GM18867 (cell line): ENCODE data around the gene NEURL1B.

Experiments used
- ATAC-seq: cut with Tn5 transposase; IDR thresholded peaks from one replicate; pipeline ENCODE4 v1.9.1; 2021; ENCODE audit warnings: mild to moderate bottlenecking, moderate library complexity; ENCODE audit not compliant: unreplicated experiment

The NEURL1B gene

DNA sequence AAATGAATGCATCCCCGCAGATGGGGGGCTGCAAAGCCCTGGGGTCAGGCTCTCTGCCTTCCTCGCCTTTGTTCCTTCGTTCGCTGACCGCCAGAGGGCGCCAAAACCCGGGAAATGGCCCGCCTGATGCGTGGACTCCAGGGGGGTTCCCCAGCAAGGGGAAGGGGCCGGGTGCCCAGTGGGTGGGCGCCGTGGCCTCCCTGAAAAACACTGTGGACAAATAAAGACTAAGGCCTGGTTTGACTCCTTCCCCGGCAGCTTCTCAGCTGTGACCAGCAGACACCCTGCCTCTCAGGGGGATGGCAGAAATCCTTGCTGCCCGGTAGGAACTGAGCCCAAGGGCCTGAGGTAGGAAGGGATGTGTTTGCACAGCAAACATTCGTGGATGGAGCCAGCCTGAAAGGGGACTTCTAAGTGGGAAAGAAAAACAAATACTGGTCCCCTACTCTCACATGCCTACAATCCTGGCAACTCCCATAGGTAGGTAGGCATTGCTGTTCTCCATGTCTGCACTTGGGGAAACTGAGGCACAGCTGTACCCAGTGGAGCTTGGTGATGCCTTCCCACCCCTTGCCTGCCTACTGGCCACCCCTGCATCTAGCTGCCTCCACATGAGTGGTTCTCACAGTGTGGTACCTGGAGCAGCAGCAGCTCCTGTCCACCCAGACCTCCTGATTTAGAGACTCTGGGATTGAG, 72.2 kb downstream of the NEURL1B start:
- no peak for ATAC-seq

DNA sequence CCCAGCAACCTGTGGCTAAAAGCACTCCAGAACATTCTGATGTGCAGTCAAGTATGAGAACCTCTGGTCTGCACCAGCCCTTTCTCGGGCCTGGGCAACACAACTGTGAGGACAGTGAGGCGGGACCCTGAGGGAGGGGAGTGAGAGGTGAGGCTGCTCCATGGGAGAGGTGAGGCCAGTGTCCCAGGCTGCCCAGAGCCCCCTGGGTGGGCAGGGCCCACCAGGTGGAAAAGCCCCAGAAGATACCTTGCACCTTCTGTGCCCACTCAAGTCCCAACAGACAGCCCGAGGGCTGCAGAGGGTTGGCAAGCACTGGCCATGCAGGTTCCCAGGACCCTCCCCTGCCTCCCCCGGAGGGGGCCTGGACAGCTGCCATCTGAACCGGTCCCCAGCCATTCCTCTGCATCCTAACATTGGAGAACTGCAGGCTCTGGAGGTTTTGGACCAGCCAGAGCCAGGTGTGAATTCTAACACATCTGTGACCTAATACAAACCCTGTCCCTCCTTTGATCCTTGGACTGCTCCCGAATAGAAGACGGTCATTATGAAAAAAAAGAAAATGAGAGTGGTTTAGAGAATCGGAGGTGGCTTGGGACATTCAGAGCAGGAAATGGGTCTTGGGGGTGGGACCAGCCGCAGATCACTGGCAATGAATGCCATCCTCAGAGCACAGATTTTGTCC, 72.9 kb downstream of the NEURL1B start:
- ATAC-seq: no peak

DNA sequence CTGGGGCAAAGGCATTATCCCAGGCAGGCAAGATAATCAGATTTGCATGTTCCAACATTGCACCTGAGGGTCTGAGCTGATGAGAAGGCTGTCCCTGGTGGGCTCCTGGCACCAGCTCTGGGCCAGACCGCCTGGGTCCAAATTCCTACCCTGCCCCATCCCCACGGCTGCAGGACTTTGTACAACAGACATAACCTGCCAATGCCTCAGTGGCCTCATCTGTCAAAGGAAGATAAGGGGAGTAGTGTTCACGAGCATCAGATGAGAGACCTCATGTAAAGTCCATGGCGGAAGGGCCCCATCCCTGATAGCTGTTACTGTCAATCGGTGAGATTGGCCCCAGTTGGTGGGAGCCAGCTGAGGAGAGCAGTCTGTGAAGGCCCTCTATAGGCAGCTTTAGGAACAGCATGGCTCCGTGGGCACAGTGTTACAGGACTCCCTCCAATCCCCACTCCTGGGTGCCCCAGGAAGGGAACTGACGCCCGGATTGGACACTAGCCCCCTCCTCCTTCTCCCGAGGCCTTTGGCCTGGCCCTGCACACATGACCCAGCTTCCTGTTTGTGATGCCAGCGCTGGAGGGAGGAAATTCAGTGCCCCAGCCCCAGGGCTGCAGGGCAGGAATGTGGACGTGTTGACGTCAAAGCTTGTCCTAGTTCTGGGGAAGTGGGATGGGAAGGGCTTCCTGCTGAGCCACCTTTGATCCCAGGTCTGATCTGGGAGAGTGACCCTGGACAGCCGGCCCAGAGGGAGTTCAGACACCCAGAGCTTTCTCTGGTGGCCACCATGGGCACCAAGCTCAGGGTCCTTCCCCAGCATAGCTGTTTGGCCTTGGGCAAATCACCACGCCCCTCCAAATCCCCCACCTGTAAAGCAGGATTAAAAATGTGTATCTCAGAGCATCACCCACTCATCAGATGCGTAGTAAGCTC, 73.7 kb downstream of the NEURL1B start:
- ATAC-seq: peak; percentile 79

DNA sequence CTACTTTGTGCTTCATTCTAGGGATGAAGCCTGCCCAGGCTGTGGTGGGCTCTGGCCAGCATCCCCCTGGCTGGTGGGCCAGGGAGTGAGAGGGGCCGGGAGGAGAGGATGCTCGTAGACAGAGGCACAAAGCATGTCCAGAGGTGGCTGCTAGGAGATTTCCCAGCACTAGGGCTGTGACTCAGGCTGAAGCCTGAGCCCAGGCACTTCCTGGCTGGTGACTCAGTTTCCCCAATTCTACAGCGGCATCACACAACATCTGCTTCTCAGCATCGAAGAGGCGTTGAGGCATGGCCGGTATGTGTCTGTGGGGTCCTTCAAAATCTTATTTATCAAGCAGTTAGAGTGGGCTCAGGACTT, 74.3 kb downstream of the NEURL1B start:
- no peak for ATAC-seq

DNA sequence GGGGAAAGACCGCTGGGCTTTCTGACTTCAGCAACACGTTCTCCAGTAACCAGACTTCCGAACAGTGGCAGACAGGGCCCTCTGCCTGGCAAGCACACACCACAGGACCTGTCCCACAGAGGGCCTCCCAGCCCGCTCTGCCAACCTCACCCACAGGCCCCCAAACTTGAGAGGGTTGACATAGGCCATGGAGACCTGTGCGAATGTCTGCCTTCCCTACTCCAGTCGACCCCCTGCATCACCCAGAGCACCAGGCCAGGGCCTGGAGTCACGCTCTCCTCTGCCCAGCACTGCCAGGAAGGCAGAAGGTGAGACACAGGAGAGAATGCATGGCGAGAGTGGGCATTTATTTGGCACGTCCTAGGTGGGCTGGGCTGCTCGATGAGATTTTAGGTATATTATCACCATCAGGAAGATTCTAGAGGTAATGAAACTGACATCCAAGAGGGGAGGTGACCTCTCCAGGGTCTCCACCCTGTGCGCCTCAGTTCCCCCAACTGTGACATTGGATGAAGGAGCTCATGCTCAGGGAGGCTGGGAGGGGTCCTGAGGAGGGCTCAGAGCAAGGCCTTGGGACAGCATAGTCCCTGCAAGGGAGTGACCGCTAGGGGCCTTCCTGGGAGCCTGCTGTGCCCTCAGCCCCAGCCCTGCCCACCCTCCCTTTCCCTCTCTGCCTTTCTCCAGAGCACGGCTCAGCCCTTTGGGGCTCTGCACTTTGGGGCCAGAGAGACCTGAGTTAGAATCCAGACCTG, 75.0 kb downstream of the NEURL1B start:
- no peak for ATAC-seq

DNA sequence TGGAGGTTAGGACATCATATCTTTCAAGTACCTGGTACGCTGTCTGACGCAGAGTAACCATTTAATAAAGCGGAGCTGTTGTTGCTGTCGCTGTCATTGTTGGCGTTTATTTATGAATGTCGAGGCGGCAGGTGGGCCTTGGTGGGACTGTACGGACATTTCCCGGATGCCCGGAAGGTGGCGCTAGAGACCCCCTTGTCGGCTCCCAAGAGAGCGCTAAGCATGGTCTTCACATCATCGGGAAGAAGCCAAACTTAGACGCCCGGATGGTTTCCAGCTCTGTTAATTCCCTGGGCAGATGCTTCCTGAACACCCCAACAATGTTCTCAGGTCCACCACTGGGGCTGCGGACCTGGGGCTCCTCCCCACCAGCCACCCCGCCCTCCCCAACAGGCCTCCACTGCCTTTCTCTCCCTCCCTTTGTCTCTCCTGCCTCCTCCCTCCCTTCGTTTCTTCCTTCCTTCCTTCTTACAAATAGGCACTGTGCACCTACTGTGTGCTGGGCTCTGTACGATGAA, 75.8 kb downstream of the NEURL1B start:
- ATAC-seq: no peak

DNA sequence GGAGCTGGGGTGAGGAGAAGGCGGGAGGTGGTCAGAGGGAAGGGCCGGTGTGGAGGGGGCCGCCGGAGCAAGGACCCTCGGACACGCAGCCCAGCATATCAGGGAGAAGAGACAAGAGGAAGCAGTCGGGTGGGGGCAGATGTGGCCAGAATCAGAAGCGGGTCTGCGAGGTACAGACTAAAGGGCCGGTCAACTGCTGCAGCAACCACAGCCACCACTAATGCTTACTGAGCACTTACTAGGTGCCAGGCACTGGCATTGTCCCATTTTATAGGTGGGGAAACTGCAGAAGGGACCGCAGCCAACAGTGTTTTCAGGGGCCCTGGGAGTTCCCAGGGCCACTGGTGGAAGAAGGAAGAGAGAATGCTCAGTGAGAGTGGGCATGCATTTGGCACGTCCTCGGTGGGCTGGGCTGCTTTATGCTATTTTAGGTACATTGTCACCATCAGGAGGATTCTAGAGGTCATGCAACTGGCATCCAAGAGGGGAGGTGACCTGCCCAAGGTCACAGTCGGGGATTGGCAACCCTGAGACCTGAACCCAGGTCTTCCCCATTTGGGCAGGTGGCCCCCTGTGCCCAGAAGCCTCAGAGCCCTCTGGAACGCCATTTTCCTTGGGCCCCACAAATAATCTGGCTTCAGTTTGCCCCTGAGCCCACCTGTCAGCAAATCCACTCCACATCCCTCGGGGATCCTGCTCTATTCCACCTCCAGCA, 76.6 kb downstream of the NEURL1B start:
- ATAC-seq: no peak

DNA sequence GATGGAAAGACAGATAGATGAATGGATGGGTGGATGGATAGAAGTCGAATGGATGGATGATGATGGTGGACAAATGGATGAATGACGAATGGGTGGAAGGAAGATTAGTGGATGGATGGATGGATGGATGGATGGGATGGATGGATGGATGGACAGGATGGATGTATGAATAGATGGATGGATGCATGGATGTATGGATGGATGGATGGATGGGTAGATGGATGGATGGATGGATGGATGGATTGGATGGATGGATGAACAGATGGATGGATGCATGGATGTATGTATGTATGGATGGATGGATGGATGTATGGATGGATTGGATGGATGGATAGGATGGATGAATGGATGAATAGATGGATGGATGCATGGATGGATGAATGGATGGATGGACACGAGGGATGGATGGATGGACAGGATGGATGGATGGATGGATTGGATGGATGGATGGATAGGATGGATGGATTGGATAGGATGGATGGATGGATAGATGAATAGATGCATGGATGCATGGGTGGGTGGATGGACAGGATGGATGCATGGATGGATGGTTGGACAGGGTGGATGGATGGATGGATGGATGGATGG, 77.6 kb downstream of the NEURL1B start:
- no peak for ATAC-seq

DNA sequence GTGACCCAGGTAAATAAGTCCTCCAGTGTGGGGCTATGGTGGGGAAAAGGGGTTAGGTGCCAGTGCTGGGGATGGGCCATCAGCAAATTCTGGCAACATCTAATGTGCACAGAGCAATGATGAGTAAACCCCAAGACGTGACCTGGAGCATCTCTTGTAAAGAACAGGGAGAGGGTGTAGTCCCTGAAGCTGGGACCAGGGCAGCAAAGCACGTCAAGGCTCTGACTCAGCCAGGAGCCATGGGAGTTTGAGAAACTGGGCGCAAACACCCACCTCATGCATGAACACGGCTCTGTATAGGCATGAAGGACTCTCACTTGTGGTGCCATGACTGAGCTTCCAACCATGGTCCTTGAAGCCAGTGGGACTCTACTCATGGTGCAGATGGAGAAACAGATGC, 78.1 kb downstream of the NEURL1B start:
- ATAC-seq: no peak

DNA sequence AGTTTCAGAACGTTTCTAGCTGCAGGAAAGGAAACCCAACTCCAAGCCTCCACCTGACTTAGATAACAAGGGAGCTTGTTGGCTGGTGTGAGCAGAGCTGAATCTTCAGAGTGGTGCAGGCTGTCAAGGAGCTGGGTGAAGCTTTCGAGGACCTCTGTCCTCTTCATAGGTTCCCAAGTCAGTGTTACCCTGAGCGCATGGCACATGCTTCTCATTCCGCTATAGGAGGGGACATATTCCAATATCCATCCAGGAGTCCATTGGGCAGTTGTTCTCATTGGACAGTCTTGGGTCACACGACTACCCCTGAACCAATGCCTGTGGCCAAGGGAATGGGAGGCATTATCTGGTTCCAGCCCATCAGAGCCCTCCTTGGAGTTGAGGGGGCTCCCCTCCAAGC, 79.6 kb downstream of the NEURL1B start:
- no peak for ATAC-seq

DNA sequence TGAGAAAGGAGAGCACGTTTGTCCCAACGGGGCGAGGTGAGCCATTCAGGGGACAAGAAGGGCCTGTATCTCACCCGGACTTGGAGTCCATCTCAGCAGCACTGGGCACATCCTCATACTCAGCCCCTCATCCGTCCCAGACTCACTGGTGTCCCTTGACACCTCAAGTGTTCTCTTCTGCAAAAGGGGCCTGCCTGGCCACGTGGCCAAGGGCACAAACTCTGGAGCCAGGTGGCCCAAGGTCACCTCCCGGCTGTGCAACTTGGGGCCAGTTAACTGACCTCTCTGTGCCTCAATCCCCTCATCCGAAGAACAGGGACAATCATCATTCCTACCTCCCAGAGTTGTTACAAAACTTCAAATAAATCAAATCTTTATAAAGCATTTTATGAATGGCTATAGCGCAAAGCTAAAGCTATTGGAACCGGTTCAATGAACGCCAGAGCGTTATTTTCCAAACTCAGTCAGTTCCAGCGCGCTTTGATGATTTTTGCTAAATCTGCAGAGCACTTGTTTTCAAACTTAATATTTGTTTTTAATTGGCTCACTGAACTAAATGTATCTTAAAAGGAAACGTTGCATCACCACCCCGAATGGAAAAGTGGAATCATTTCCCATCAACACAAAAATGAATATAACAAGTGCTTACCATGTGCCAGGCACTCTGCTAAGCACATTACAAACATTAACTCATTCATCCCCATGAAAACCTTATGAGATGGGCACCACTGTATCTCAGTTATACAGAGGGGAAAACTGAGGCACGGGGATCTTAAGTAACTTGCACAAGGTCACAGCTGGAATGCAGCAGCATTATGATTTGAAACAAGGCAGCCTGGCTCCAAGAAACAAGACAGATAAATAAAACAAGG, 80.6 kb downstream of the NEURL1B start:
- ATAC-seq: no peak

DNA sequence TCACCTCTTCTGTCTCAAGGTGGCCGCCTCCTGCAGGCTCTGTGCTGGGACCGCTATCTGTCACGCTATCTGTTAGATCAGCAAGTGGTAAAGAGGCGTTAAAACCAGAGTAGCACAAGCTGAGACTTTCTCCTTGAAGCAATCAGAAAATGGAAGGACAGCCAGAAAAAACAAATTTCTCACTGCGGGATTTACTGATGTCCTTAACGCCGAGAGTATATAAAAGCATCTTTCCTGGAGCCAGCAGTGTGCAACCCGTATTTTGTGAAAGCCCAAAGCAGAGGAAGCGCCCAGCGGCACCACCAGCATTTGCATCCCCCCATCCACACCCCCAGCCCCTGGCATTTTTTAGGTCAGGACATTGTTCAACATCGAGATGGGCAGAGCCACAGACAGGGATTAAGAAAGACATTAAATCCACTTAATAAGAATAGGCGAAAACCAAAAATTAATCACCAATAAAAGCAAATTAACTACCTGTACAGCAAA, 81.3 kb downstream of the NEURL1B start:
- no peak for ATAC-seq

DNA sequence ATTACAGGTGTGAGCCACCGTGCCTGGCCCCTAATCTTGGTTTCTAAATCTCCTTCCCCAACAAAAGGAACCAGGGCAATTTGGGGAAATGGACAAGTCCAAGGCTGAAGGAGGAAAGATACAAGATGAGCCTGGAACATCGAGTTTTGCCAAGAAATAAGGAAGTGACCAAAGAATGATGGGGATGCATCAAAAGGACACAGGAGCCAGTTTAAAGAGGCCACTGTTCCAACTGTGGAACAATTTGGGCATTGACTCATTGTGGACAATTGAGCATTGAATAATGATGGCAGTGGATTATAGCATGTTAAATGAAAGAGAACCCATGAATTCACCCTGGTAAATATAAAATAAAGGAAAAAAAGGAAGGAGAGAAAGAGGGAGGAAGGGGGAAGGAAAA, 82.4 kb downstream of the NEURL1B start:
- no peak for ATAC-seq

DNA sequence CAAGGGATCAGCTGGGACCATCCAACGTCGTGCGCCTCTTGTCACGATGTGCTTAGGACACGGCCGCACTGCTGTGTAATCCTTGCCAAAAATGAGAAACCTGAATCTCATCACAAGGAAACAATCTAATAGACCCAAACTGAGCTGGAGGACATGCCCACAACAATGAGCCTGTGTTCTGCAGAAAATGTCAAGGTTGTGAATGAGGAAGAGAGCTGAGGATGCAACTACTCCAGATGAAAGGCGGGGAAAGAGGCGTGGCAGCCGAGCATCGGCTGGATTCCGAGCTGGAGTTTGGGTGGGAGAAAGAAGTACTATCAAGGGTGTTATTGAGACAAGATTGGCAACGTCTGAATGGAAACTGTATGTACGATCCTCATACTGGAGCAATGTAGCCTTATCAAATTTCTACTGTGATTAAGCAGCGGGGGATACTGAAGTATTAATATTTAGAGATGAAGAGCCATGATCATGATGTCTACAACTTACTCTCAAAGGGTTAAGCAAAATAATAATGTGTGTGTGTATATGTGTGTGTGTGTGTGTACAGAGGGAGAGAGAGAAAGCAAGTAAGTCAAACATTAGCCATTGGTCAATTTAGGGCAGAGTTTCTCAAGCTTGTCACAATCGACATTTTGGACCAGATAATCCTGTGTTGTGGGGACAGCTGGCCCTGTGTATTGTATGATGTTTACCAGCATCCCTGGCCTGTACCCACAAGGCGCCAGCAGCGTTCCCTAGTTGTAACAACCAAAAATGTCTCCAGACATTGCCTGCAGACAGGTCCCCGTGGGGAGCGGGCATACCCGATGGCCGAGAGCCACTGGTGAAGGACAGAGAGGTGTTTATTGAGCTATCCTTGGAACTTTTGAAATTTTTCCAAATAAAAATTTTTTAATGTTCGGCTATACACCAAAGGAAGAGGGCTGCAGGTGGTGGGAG, 83.5 kb downstream of the NEURL1B start:
- no peak for ATAC-seq

DNA sequence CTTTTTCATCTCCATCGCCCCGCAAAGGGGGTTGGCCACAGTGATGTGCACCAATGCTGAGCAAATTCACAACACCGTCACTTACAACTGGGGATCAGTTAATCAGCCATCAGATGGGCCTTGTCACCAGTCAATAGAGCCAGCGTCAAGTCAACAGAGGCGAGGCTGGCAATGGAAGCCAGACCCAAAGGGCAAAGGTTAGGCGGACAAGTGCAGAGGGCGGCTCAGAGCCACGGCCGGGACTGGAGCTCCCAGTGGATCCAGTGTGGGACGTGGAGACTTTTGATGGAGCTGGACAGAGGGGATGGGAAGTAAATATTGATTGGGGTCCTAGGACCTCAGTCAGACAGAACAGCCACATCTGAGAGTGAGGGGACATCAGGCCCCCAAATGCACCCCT, 84.2 kb downstream of the NEURL1B start:
- ATAC-seq: no peak

DNA sequence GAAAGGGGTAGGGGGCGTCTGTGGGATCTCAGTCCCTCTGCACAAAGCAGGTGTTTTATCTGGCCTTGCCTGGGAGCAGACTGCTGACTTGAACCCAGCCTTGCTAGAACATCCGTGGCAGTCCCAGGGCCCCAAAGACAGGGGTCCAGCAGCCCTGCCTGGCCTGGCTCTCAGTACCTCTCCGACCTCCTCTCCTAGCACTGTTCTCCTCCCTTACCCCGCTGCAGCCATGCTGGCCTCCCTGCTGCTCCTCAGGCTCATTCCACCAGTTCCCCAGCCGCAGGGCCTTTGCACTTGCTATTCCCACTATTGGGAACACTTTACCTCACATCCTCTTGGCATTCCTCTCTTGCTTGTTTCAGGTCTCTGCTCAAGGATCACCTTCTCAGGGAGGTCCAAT, 84.7 kb downstream of the NEURL1B start:
- no peak for ATAC-seq

DNA sequence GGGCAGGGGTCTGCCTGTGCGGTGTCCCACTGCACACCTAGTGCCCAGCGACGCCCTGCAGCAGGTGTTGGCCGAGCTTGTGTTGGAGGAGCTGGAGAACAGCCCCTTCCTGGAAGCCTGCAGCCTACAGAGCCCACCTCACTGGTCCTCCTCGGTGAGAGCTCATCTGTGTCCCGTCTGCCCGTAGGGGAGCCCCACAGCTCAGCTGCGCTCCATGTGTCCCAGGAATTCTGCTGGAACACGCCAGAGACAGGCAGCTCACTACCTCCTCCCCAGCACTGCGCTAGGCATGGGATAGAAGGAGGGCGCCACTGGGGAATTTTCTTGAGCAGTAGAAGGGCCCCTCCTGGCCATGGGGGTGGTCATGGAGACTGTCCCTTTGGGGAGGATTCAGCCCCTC, 85.9 kb downstream of the NEURL1B start:
- ATAC-seq: no peak

DNA sequence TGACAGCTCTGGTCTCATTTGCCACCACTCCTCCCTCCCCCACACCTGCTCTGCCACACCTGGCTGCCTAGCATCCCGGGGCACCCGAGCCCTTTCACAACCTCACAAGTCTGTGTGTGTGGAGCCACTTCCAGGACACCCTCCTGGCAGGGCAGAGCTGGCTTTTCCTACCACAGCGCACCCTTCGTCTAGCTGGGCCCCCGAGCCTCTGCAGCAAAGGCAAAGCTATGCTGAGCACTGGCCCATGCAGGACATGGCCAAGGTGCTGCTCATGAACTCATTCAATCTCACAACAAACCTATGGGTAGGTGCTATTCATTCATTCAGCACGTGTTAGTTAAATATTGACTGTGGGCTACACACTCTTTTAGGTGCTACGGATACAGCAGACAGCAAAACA, 86.5 kb downstream of the NEURL1B start:
- ATAC-seq: no peak
